ENCODE measurements around the gene CPM.

GRCh38 chr12:68870443-68870842 is 62.5 kb downstream of the CPM start:
- TF ChIP-seq CTCF (IDR thresholded peaks at IDR 0.05) (no peak), POLR2A (IDR thresholded peaks at IDR 0.05) (no peak)
